ENCODE results near the gene SNX24.

GRCh38 chr5:122924719-122925395, 79.4 kb downstream of the SNX24 start:
- TF ChIP-seq, protein P1, sequence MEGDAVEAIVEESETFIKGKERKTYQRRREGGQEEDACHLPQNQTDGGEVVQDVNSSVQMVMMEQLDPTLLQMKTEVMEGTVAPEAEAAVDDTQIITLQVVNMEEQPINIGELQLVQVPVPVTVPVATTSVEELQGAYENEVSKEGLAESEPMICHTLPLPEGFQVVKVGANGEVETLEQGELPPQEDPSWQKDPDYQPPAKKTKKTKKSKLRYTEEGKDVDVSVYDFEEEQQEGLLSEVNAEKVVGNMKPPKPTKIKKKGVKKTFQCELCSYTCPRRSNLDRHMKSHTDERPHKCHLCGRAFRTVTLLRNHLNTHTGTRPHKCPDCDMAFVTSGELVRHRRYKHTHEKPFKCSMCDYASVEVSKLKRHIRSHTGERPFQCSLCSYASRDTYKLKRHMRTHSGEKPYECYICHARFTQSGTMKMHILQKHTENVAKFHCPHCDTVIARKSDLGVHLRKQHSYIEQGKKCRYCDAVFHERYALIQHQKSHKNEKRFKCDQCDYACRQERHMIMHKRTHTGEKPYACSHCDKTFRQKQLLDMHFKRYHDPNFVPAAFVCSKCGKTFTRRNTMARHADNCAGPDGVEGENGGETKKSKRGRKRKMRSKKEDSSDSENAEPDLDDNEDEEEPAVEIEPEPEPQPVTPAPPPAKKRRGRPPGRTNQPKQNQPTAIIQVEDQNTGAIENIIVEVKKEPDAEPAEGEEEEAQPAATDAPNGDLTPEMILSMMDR (IDR thresholded peaks at IDR 0.05; ENCODE audit: low read depth, low read length, missing input control) = no peak
- no peak for TF ChIP-seq EGR1 (IDR thresholded peaks at IDR 0.05; ENCODE audit: low read depth in 2 of 2)
- TF ChIP-seq SP1 (IDR thresholded peaks at IDR 0.05) = no peak
